Measurements from ENCODE around the gene HBS1L. TPM values are rescaled to one million over a fixed set of nuclear protein-coding genes. Genes with fewer than 3 reads are reported as not detected.

HBS1L gene
- total and polyA plus RNA-seq, 10 of the 15 experiments (the other 5 are each of a cell fraction or from before 2014, with no cell fraction given): 58.7 to 142 (median 78.8) TPM

GRCh38 chr6:135063926-135064325 lies 9.3 kb upstream of the HBS1L start:
- Histone ChIP-seq H2AFZ (ENCODE audit: control insufficient read depth, low read depth, low read length) (no peak overlapping the region), H4K20me1 (ENCODE audit: control insufficient read depth, insufficient read depth) (no peaks in the 10 kb centered on the region), H3K4me2 (ENCODE audit: control insufficient read depth, insufficient read depth) (no peak overlapping the region), H3K79me2 (ENCODE audit: control insufficient read depth, insufficient read depth, low read length) (no peaks in the 10 kb centered on the region), H3K4me3 (no peak overlapping the region), H3K9ac (ENCODE audit: control insufficient read depth, insufficient read depth, low read length) (no peak overlapping the region), H3K27ac (ENCODE audit: control insufficient read depth, insufficient read depth) (no peak overlapping the region), H3K4me1 (ENCODE audit: control insufficient read depth, insufficient read depth, low read length) (no peaks in the 10 kb centered on the region; the same call in 1 of the 2 replicates), H3K27me3 (replicated peaks in 1 of 2; ENCODE audit: control insufficient read depth in 2 of 2, insufficient read depth in 2 of 2, low read length in 1 of 2) (no peaks in the 10 kb centered on the region), H3K9me3 (replicated peaks; ENCODE audit: control insufficient read depth, insufficient read depth, low read length) (peaks cover 5% of the 10 kb centered on the region; the same call in 2 of the 3 replicates), H3K36me3 (ENCODE audit: control insufficient read depth in 2 of 2, insufficient read depth in 2 of 2, low read length in 1 of 2) (no peaks in the 10 kb centered on the region)
- TF ChIP-seq CBX5 (IDR thresholded peaks at IDR 0.05; ENCODE audit: low read depth): no peak
- no peak for TF ChIP-seq SIN3A (IDR thresholded peaks at IDR 0.05; ENCODE audit: low read depth, low read length)
- TF ChIP-seq, protein P1, sequence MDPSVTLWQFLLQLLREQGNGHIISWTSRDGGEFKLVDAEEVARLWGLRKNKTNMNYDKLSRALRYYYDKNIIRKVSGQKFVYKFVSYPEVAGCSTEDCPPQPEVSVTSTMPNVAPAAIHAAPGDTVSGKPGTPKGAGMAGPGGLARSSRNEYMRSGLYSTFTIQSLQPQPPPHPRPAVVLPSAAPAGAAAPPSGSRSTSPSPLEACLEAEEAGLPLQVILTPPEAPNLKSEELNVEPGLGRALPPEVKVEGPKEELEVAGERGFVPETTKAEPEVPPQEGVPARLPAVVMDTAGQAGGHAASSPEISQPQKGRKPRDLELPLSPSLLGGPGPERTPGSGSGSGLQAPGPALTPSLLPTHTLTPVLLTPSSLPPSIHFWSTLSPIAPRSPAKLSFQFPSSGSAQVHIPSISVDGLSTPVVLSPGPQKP (IDR thresholded peaks at IDR 0.05; ENCODE audit: low read depth, low read length): no peak
- no peak for TF ChIP-seq STAT3 (IDR thresholded peaks at IDR 0.05; ENCODE audit: low read depth, low read length)
- no peak for TF ChIP-seq ZSCAN29 (IDR thresholded peaks at IDR 0.05)
- TF ChIP-seq, protein P2, sequence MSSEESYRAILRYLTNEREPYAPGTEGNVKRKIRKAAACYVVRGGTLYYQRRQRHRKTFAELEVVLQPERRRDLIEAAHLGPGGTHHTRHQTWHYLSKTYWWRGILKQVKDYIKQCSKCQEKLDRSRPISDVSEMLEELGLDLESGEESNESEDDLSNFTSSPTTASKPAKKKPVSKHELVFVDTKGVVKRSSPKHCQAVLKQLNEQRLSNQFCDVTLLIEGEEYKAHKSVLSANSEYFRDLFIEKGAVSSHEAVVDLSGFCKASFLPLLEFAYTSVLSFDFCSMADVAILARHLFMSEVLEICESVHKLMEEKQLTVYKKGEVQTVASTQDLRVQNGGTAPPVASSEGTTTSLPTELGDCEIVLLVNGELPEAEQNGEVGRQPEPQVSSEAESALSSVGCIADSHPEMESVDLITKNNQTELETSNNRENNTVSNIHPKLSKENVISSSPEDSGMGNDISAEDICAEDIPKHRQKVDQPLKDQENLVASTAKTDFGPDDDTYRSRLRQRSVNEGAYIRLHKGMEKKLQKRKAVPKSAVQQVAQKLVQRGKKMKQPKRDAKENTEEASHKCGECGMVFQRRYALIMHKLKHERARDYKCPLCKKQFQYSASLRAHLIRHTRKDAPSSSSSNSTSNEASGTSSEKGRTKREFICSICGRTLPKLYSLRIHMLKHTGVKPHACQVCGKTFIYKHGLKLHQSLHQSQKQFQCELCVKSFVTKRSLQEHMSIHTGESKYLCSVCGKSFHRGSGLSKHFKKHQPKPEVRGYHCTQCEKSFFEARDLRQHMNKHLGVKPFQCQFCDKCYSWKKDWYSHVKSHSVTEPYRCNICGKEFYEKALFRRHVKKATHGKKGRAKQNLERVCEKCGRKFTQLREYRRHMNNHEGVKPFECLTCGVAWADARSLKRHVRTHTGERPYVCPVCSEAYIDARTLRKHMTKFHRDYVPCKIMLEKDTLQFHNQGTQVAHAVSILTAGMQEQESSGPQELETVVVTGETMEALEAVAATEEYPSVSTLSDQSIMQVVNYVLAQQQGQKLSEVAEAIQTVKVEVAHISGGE (CRISPR knock-in tag; IDR thresholded peaks at IDR 0.05): no peak
- TF ChIP-seq PAX5 (IDR thresholded peaks at IDR 0.05; ENCODE audit: borderline replicate concordance, low read depth, low read length): no peak
- no peak for TF ChIP-seq CHD1 (IDR thresholded peaks at IDR 0.05; ENCODE audit: low read depth, low read length)
- no peak for TF ChIP-seq MEF2B (IDR thresholded peaks at IDR 0.05; ENCODE audit: partially characterized antibody, poor library complexity, severe bottlenecking)
- TF ChIP-seq EP300 (IDR thresholded peaks at IDR 0.05; ENCODE audit: borderline replicate concordance in 1 of 2, control insufficient read depth in 1 of 2, low read depth in 2 of 2, low read length in 2 of 2): no peak
- no peak for TF ChIP-seq EGR1 (IDR thresholded peaks at IDR 0.05; ENCODE audit: borderline replicate concordance in 1 of 2, low read depth in 2 of 2, low read length in 2 of 2)
- TF ChIP-seq NR2C1 (IDR thresholded peaks at IDR 0.05): no peak
- no peak for TF ChIP-seq CREB1 (IDR thresholded peaks at IDR 0.05; ENCODE audit: low read depth)
- no peak for TF ChIP-seq POLR2AphosphoS5 (IDR thresholded peaks at IDR 0.05; ENCODE audit: low read length)
- TF ChIP-seq NR2C2 (IDR thresholded peaks at IDR 0.05; ENCODE audit: borderline replicate concordance, control insufficient read depth, insufficient read length, low read depth): no peak
- no TSS peak for BruUV-seq (replicated peaks)
- in situ Hi-C loops (cut with MboI): no loop called here
- FAIRE-seq: no peak
- 82% methylated on average over 3 of the region's 3 CpGs for WGBS (ENCODE audit: insufficient coverage, insufficient replicate concordance, low lambda C conversion rate, missing lambda C conversion rate)
- ChIA-PET RAD21 (ENCODE audit: unreplicated experiment) (interaction anchor here (1.1 to 1.9 kb wide), 3 partner anchors 13 to 22 kb away, joined by 3 read pairs; no protein-coding TSS in a partner anchor), POLR2A (interaction anchor here (1.7 to 3.7 kb wide), 2 partner anchors 8 to 12 kb away, joined by 4 to 21 read pairs; partner anchors contain the start of gene HBS1L), CTCF (interaction anchor here (0.6 to 1.9 kb wide), 5 partner anchors 9 to 43 kb away, joined by 3 to 6 read pairs (median 4); partner anchors contain the start of gene HBS1L), SMC1A (ENCODE audit: uncharacterized antibody, unreplicated experiment) (interaction anchor here (0.9 to 7.1 kb wide), 5 partner anchors 9 to 78 kb away, joined by 3 to 40 read pairs (median 4); partner anchors contain the start of gene HBS1L)
- no peak for DNase-seq (ENCODE audit: low read depth, low spot score)
- intact Hi-C loops (cut with micrococcal nuclease; ENCODE audit: unreplicated experiment): no loop called here
- no peak for ATAC-seq

Measured in GM12878 (cell line).